Activated T-helper 17 cell treated with anti-CD3 and anti-CD28 coated beads, Interleukin-2, amount 50 U/mL, for 72 hours (primary cell): Measurements from ENCODE around the gene OR51D1. TPM values are rescaled to one million over a fixed set of nuclear protein-coding genes. Genes with fewer than 3 reads are reported as not detected.

Source experiments
- ATAC-seq: fragments of 150-1000 bp; cut with Tn5 transposase; replicated peaks from 2 replicates; pipeline ENCODE4 v1.10.0; 2021; ENCODE audit warnings: mild to moderate bottlenecking, moderate library complexity
- H3K27ac Mint-ChIP-seq: one replicate; pipeline ENCODE4 v1.8.0; 2022; ENCODE audit warnings: mixed read lengths
- H3K27me3 Mint-ChIP-seq: one replicate; pipeline ENCODE4 v1.8.0; 2022; ENCODE audit warnings: mixed read lengths
- H3K36me3 Mint-ChIP-seq: one replicate; pipeline ENCODE4 v1.8.0; 2022; ENCODE audit warnings: low read depth, mild to moderate bottlenecking, mixed read lengths
- H3K4me1 Mint-ChIP-seq: one replicate; pipeline ENCODE4 v1.8.0; 2022; ENCODE audit warnings: mixed read lengths
- H3K4me3 Mint-ChIP-seq: one replicate; pipeline ENCODE4 v1.8.0; 2022; ENCODE audit warnings: mild to moderate bottlenecking, mixed read lengths
- H3K9me3 Mint-ChIP-seq: one replicate; pipeline ENCODE4 v1.8.0; 2022; ENCODE audit warnings: mixed read lengths
- total RNA-seq, 2 donors: library from RNA; stranded (reverse); gene quantifications; one replicate each; pipeline ENCODE4 v1.2.3, GENCODE V29; 2022

Gene OR51D1
- total RNA-seq, 2 donors from 2014 or later: not detected

DNA sequence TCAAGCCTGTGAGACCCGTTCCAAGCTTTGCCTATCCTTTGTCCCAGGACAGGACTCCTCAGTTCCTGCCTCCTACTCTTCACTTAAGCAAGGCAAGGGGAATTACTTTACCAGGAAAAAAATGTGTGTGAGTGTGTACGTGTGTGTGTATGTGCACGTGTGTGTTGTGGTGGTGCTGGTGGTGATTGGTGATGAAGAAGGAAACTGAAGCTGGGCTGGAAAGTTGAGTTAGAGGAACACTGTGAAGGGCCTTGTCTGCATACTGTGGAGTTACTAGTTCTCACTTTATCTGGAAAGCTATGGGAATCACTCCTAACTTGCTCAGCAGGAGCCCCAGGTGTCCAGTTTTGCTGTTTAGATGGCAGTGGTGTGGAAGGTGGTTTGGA lies 378 bp downstream of the OR51D1 start:
- no peak overlapping the region for H3K4me3 Mint-ChIP-seq
- no peak for ATAC-seq
- peaks cover 15% of the 10 kb centered on the region for H3K27me3 Mint-ChIP-seq
- H3K9me3 Mint-ChIP-seq: no peaks in the 10 kb centered on the region
- H3K27ac Mint-ChIP-seq: no peak overlapping the region
- H3K4me1 Mint-ChIP-seq: no peaks in the 10 kb centered on the region
- no peaks in the 10 kb centered on the region for H3K36me3 Mint-ChIP-seq

- peaks cover 27% of the 10 kb centered on the region for H3K27me3 Mint-ChIP-seq
Measured at GRCh38 chr11:4639931-4640330, 2.7 kb downstream of the OR51D1 start.

GRCh38 chr11:4641501-4641900 lies 4.2 kb downstream of the OR51D1 start:
- Mint-ChIP-seq H3K4me1 (no peaks in the 10 kb centered on the region), H3K36me3 (no peaks in the 10 kb centered on the region), H3K9me3 (no peaks in the 10 kb centered on the region), H3K27me3 (peaks cover 33% of the 10 kb centered on the region), H3K27ac (no peak overlapping the region), H3K4me3 (no peak overlapping the region)
- no peak for ATAC-seq

More at GRCh38 chr11:4639931-4640330, 2.7 kb downstream of the OR51D1 start:
- no peak for ATAC-seq
- no peaks in the 10 kb centered on the region for H3K4me1 Mint-ChIP-seq
- H3K36me3 Mint-ChIP-seq: no peaks in the 10 kb centered on the region
- H3K27ac Mint-ChIP-seq: no peak overlapping the region
- no peaks in the 10 kb centered on the region for H3K9me3 Mint-ChIP-seq
- H3K4me3 Mint-ChIP-seq: no peak overlapping the region

DNA sequence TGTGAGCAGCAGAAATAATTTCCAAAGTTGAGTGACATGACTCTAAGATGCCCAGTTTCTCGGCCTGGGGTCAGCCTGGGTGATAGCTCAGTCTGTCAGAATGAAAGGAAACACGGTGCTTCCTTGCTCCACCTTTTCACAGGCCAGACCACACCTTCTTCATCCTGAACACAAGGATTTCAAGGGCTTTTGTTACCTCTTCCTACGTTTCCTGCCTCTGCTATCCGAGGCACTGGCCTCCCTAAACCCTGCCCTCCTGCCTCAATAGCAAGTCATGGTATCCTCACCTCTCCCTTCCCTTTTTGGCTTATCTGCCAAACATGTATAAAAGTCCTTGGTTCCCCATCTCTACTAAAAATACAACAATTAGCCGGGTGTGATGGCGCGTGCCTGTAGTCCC lies 4.8 kb downstream of the OR51D1 start:
- ATAC-seq: no peak
- Mint-ChIP-seq H3K4me3 (no peak overlapping the region), H3K9me3 (no peaks in the 10 kb centered on the region), H3K27ac (no peak overlapping the region), H3K36me3 (no peaks in the 10 kb centered on the region), H3K4me1 (no peaks in the 10 kb centered on the region), H3K27me3 (peaks cover 33% of the 10 kb centered on the region)

DNA sequence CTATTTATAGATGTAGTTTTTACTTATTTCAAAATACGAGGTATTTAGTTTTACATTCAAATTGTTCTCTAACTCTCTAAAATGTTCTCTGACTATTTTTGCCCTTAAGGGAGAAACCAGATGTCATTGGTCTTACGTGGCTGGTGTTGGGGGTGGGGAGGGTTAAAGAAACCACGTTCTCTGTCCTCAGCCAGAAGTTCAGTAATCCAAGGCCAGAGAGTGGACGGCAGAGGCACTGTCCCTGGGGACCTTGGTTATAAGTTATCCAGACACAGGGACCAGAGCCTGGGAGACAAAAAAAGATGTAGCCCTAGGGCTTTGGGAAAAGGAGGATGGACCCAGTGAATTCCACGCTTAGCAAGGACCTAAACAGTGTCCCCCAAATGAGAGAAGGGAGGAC lies 5.8 kb downstream of the OR51D1 start:
- Mint-ChIP-seq H3K4me1 (no peaks in the 10 kb centered on the region), H3K36me3 (no peaks in the 10 kb centered on the region), H3K4me3 (no peak overlapping the region), H3K9me3 (no peaks in the 10 kb centered on the region), H3K27me3 (peaks cover 33% of the 10 kb centered on the region), H3K27ac (no peak overlapping the region)
- no peak for ATAC-seq

DNA sequence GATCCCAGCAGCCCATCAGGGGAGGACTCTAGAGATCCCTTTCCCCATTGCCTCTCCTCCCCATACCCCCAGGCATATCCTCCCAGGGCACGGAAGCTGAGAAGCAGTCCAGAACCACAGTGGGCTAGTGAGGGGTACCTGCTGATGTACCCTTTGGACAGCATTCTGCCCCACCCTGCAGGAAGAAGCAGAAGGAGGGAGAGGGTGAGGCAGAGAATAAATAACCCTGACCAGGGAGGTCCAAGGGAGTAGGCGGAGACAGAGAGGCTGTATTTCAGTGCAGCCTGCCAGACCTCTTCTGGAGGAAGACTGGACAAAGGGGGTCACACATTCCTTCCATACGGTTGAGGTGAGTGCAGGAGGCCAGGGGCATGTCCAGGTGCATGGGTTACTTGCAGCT lies 6.4 kb downstream of the OR51D1 start, which contains the start of gene OR51E1:
TSS of gene OR51E1 (plus strand) at position 301 of the 400 bp plus-strand sequence. CDS start 8,545 bp downstream, outside the sequence.
- Mint-ChIP-seq H3K4me3 (no peak within 1 kb of the TSS), H3K27ac (no peak within 1 kb of the TSS), H3K9me3 (no peaks in the 10 kb centered on the region), H3K36me3 (no peaks in the 10 kb centered on the region), H3K4me1 (no peaks in the 10 kb centered on the region), H3K27me3 (peaks cover 33% of the 10 kb centered on the region)
- no peak for ATAC-seq

DNA sequence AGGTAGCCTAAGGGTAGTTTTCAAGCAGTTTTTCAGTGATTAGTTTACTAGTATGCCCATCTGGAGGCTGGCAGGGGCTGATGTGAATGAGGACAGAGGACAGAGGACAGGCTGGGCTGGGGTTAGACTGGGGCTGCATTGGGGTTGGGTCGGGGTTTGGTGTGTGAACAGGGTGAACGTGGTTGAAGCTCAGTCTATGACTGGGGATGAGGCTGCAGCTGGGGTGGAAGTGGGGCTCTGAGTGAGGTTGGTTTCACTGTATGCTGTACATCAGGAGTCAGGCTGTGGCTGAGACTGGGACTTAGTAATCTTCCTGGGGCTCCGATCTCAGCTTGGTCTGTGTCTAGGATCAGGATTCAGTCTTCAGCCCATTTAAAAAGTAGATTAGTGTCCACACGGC lies 7.0 kb downstream of the OR51D1 start:
- ATAC-seq: no peak
- no peaks in the 10 kb centered on the region for H3K4me1 Mint-ChIP-seq

DNA sequence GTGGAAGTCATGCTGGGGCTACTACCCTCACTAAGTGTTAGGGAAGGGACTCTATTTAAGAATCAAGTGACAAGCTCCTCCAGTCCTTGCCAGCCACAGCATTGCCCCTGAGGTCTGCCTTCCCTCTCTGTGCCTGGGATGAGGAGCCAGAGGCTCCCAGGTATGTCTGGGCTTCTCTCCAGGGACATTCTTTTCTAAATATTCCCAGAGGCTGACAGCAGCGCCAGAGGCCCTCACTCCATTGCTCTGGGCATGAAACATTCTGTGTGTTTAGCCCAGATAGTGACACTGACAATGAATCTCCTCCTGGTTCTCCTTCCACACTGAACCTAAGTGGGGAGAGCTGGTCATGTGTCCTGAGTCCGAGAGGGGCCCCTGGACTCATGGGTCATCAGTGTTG lies 8.7 kb downstream of the OR51D1 start:
- Mint-ChIP-seq H3K36me3 (no peaks in the 10 kb centered on the region), H3K9me3 (no peaks in the 10 kb centered on the region), H3K27me3 (peaks cover 38% of the 10 kb centered on the region), H3K4me1 (no peaks in the 10 kb centered on the region), H3K27ac (no peak overlapping the region), H3K4me3 (no peak overlapping the region)
- ATAC-seq: no peak

More for the DNA sequence above, 7.0 kb downstream of the OR51D1 start:
- Mint-ChIP-seq H3K36me3 (no peaks in the 10 kb centered on the region), H3K4me3 (no peak overlapping the region), H3K27me3 (peaks cover 35% of the 10 kb centered on the region), H3K27ac (no peak overlapping the region), H3K9me3 (no peaks in the 10 kb centered on the region)

DNA sequence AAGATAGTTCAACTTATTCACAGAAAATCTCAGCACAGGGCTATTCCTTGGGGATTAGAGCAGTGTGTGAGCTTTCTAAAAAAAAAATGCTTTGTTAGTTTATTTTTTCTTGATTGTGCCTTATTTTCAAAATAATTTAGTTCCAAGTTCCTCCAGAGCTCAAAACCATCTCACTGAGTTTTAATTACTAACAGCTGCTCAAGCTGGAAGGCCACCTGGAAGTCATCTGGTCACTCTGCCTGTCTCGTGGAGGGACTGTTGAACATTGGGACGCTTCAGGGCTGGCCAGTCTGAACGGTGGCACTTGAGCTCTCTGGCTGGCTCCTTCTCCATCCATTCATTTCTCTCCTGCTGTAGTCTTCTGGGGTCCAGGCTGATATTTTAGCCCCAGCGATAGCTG lies 10.5 kb downstream of the OR51D1 start:
- Mint-ChIP-seq H3K4me3 (no peak overlapping the region), H3K27me3 (peaks cover 32% of the 10 kb centered on the region), H3K9me3 (peaks cover 1% of the 10 kb centered on the region), H3K27ac (no peak overlapping the region), H3K36me3 (no peaks in the 10 kb centered on the region), H3K4me1 (no peaks in the 10 kb centered on the region)
- no peak for ATAC-seq

DNA sequence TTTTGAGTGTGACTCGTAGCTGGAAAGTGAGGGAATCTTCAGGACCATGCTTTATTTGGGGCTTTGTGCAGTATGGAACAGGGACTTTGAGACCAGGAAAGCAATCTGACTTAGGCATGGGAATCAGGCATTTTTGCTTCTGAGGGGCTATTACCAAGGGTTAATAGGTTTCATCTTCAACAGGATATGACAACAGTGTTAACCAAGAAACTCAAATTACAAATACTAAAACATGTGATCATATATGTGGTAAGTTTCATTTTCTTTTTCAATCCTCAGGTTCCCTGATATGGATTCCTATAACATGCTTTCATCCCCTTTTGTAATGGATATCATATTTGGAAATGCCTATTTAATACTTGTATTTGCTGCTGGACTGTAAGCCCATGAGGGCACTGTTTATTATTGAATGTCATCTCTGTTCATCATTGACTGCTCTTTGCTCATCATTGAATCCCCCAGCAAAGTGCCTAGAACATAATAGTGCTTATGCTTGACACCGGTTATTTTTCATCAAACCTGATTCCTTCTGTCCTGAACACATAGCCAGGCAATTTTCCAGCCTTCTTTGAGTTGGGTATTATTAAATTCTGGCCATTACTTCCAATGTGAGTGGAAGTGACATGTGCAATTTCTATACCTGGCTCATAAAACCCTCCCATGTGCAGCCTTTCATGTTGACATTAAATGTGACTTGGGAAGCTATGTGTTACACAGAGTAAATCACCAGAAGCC lies 17.5 kb downstream of the OR51D1 start:
- Mint-ChIP-seq H3K4me3 (no peak overlapping the region), H3K9me3 (peaks cover 6% of the 10 kb centered on the region), H3K27me3 (peaks cover 21% of the 10 kb centered on the region), H3K36me3 (no peaks in the 10 kb centered on the region), H3K4me1 (no peaks in the 10 kb centered on the region), H3K27ac (no peak overlapping the region)
- no peak for ATAC-seq

DNA sequence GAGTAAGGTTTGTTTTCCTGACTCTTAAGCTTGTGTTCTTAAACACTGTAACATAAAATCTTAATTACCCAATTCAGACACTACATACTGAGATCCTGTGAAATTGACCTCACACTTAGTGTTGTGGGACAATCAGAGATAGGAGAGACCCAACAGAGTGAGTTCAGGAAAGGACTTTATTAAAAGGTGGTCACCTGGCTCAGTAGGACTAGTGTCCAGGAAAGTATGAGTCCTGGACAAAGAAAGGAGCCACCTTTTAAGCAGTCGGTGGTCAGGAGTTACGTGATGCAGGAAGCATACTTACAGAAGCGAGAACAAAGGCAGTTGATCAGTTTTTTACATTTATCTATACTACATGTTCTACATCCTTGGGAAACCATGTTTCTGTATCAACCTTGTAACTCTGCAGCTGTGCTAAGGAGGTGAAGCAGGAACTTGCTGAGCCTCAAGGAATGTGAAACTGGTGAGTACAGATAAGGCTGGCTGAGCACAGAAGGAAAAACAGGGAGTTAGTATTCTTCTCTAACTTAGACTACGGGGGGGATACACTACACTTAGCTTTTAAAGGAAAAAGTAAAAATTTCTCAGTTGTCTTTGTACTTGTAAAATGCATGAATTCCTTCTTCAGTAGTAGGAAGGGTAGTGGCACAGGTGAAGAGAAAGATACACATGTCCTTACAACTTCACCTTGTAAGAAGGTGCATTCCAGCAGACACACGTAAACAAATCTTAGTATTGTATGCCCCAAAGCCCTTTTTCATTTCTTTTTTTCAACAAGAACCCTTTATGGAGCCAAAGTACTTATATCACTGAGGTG lies 21.6 kb downstream of the OR51D1 start:
- peaks cover 20% of the 10 kb centered on the region for H3K27me3 Mint-ChIP-seq
- no peak for ATAC-seq
- H3K4me3 Mint-ChIP-seq: no peak overlapping the region
- H3K9me3 Mint-ChIP-seq: no peaks in the 10 kb centered on the region
- H3K36me3 Mint-ChIP-seq: no peaks in the 10 kb centered on the region
- H3K4me1 Mint-ChIP-seq: no peaks in the 10 kb centered on the region
- no peak overlapping the region for H3K27ac Mint-ChIP-seq

DNA sequence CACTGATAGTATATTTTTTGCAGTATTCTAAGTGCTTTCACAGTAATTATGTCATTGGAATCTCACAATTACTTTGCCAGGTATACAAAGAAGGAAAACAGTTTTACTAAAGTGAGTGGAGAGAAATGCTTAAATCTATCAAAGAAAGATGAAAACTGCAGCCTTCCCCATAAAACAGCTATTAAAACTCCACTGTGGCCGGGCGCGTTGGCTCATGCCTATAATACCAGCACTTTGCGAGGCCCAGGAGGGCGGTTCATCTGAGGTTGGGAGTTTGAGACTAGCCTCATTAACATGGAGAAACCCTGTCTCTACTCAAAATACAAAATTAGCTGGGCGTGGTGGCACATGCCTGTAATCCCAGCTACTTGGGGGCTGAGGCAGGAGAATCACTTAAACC lies 25.6 kb downstream of the OR51D1 start:
- Mint-ChIP-seq H3K27ac (no peak overlapping the region), H3K36me3 (no peaks in the 10 kb centered on the region), H3K4me1 (no peaks in the 10 kb centered on the region), H3K27me3 (peaks cover 17% of the 10 kb centered on the region), H3K4me3 (no peak overlapping the region), H3K9me3 (no peaks in the 10 kb centered on the region)
- ATAC-seq: no peak

GRCh38 chr11:4664183-4664582 lies 26.9 kb downstream of the OR51D1 start:
- Mint-ChIP-seq H3K36me3 (no peaks in the 10 kb centered on the region), H3K4me3 (no peak overlapping the region), H3K27ac (no peak overlapping the region), H3K4me1 (no peaks in the 10 kb centered on the region), H3K27me3 (peaks cover 17% of the 10 kb centered on the region), H3K9me3 (no peaks in the 10 kb centered on the region)
- no peak for ATAC-seq

GRCh38 chr11:4664786-4665185 lies 27.5 kb downstream of the OR51D1 start:
- ATAC-seq: no peak
- H3K36me3 Mint-ChIP-seq: no peaks in the 10 kb centered on the region
- no peak overlapping the region for H3K4me3 Mint-ChIP-seq
- H3K27ac Mint-ChIP-seq: no peak overlapping the region
- H3K9me3 Mint-ChIP-seq: no peaks in the 10 kb centered on the region
- H3K4me1 Mint-ChIP-seq: no peaks in the 10 kb centered on the region
- peaks cover 19% of the 10 kb centered on the region for H3K27me3 Mint-ChIP-seq

DNA sequence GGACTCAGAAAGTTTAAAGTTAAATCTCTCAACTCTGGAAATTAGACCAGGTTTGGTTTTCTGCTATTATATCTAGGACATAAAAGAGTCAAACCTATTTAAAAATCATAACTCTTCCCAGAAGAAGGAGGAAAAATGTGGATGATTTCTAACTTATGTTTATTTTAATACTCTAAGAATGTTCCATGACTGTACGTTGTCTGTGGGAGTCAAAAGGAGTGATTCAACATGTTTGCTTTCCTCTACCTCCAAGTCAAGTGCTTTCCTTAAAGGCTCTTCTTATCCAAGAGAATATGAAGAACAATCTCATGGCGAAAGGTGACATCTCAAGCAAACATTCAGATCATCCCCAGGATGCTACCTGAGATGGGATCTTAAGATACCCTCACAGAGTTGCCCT lies 28.1 kb downstream of the OR51D1 start:
- H3K9me3 Mint-ChIP-seq: no peaks in the 10 kb centered on the region
- no peak for ATAC-seq
- no peak overlapping the region for H3K4me3 Mint-ChIP-seq
- no peaks in the 10 kb centered on the region for H3K4me1 Mint-ChIP-seq
- no peak overlapping the region for H3K27ac Mint-ChIP-seq
- H3K36me3 Mint-ChIP-seq: no peaks in the 10 kb centered on the region
- H3K27me3 Mint-ChIP-seq: peaks cover 19% of the 10 kb centered on the region
